Gastrocnemius medialis (tissue), 4 donors: ENCODE data around the gene MARK2.

ENCODE experiments used
- CTCF ChIP-seq, 5 experiments: fragments of 450-650 bp in 3 of 5; fragments of 200-600 bp in 2 of 5; sonication (generic) in 2 of 5; IDR thresholded peaks in 4 of 5; conservative IDR thresholded peaks in 1 of 5; 1 replicate in 4 of 5; 2 replicates in 1 of 5; pipeline ENCODE4 v1.5.1; 2016 to 2019; ENCODE audit warnings: antibody characterized with exemption in 5 of 5, mild to moderate bottlenecking in 3 of 5, moderate library complexity in 3 of 5
- POLR2A ChIP-seq, 2 donors: fragments of 450-650 bp; IDR thresholded peaks; one replicate each; pipeline ENCODE4 v1.6.1; 2017; ENCODE audit warnings: antibody characterized with exemption in 2 of 2, mild to moderate bottlenecking in 2 of 2, moderate library complexity in 2 of 2

- TF ChIP-seq POLR2A (IDR thresholded peaks at IDR 0.05), result no peak
- no peak for TF ChIP-seq CTCF (IDR thresholded peaks at IDR 0.05 in 4 of 5, conservative IDR thresholded peaks at IDR 0.05 in 1 of 5)
Observed at GRCh38 chr11:63905179-63905578, 66.3 kb downstream of the MARK2 start.
